ENCODE data around the gene CDK13. TPM values are rescaled to one million over a fixed set of nuclear protein-coding genes. Genes with fewer than 3 reads are reported as not detected.

CDK13 gene
- total and polyA plus RNA-seq, 9 donors: 25.9 to 124 (median 68.4) TPM

DNA sequence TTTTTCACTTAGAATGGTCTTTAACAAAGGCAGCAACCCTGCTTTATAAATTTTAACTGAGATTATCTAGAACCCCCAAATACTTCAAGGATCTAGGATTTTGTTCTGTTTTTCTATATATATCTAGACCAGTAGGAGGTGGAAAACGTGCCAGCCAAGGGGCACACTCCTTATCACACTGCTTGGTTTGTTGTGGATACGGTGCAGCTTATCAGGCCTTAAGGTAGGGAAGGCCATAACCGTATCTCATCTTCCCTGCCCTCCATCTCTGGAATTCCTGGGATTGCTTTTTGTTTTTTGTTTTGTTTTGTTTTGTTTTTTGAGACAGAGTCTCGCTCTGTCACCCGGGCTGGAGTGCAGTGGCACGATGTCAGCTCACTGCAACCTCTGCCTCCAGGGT, 109.0 kb downstream of the CDK13 start:
- Histone ChIP-seq H3K36me3 (no peaks in the 10 kb centered on the region), H3K4me3 (no peak overlapping the region), H3K4me1 (ENCODE audit: insufficient read depth) (no peaks in the 10 kb centered on the region), H3K9me3 (no peaks in the 10 kb centered on the region), H3K27me3 (no peaks in the 10 kb centered on the region), H3K27ac (no peak overlapping the region)
- no peak for TF ChIP-seq POLR2A (IDR thresholded peaks at IDR 0.05)
- TF ChIP-seq EP300 (IDR thresholded peaks at IDR 0.05): no peak
- TF ChIP-seq, protein P1, sequence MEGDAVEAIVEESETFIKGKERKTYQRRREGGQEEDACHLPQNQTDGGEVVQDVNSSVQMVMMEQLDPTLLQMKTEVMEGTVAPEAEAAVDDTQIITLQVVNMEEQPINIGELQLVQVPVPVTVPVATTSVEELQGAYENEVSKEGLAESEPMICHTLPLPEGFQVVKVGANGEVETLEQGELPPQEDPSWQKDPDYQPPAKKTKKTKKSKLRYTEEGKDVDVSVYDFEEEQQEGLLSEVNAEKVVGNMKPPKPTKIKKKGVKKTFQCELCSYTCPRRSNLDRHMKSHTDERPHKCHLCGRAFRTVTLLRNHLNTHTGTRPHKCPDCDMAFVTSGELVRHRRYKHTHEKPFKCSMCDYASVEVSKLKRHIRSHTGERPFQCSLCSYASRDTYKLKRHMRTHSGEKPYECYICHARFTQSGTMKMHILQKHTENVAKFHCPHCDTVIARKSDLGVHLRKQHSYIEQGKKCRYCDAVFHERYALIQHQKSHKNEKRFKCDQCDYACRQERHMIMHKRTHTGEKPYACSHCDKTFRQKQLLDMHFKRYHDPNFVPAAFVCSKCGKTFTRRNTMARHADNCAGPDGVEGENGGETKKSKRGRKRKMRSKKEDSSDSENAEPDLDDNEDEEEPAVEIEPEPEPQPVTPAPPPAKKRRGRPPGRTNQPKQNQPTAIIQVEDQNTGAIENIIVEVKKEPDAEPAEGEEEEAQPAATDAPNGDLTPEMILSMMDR (IDR thresholded peaks at IDR 0.05): no peak
- intact Hi-C loops (cut with DNase I): loop anchor here in 2 of 4 donors (5.0 to 10.0 kb wide), 2 partner anchors 164 to 167 kb away; no protein-coding TSS in a partner anchor
- 44 to 76% (median 60%) methylated on average over 6 of the region's 6 CpGs for WGBS, 3 donors
- no peak for DNase-seq

DNA sequence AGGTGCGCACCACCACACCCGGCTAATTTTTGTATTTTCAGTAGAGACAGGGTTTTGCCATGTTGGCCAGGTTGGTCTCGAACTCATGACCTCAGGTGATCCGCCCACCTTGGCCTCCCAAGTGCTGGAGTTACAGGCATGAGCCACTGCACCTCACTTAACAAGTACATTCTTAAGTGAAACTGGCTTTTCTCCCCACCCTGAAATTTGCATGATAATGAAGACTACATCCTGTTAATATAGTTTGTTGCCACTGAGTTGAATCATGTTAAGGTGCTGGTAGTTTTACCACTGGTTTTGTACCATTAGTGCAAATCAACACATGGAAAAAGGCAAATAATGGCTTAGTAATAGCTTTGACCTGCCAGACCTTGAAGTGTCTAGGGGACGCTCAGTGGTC, 122.2 kb downstream of the CDK13 start:
- Histone ChIP-seq H3K4me1 (ENCODE audit: insufficient read depth) (no peaks in the 10 kb centered on the region), H3K27me3 (no peaks in the 10 kb centered on the region), H3K36me3 (no peaks in the 10 kb centered on the region), H3K27ac (no peak overlapping the region), H3K4me3 (no peak overlapping the region), H3K9me3 (no peaks in the 10 kb centered on the region)
- TF ChIP-seq, protein P1 (IDR thresholded peaks at IDR 0.05): no peak
- no peak for TF ChIP-seq POLR2A (IDR thresholded peaks at IDR 0.05)
- TF ChIP-seq EP300 (IDR thresholded peaks at IDR 0.05): no peak
- 91 to 98% (median 97%) methylated on average over 5 of the region's 5 CpGs for WGBS, 3 donors
- no peak for DNase-seq
- intact Hi-C loops (cut with DNase I): no loop called here

DNA sequence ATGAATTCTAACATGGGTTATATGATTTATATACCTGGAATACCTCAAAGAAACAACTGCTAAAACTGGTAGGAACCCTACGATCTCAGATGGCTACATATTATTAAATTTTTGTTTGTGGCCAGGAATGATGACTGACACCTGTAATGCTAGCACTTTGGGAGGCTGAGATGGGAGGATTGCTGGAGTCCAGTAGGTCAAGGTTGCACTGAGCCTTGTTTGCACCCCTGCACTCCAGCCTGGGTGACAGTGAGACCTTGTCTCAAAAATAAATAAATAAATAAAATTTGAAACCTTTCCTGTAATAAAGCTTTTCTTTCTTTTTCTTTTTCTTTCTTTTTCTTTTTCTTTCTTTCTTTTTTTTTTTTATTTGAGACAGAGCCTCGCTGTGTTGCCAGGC, 123.2 kb downstream of the CDK13 start:
- Histone ChIP-seq H3K9me3 (no peaks in the 10 kb centered on the region), H3K36me3 (no peaks in the 10 kb centered on the region)

DNA sequence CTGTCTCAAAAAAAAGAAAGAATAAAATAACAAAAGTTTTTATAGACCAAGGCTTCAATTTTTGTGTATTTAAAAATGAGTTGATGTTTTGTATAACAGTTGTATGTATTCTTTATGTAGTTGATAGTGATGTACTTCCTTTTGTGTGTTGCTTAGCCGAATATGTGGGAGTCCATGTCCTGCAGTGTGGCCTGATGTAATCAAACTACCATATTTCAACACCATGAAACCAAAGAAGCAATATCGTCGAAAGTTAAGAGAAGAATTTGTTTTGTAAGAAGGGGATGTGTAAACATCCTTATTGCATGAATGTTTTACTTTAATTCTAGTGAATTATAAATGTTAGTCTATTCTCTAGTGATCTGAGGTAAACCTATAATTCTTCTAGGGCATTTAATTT, 127.8 kb downstream of the CDK13 start:
- intact Hi-C loops (cut with DNase I): no loop called here
- Histone ChIP-seq H3K9me3 (no peaks in the 10 kb centered on the region), H3K4me3 (no peak overlapping the region), H3K4me1 (ENCODE audit: insufficient read depth) (no peaks in the 10 kb centered on the region), H3K36me3 (no peaks in the 10 kb centered on the region), H3K27ac (no peak overlapping the region), H3K27me3 (no peaks in the 10 kb centered on the region)
- WGBS, 3 donors: 18 to 44% (median 23%) methylated on average over 3 of the region's 3 CpGs
- DNase-seq: no peak
- TF ChIP-seq POLR2A (IDR thresholded peaks at IDR 0.05): no peak
- TF ChIP-seq, protein P1 (IDR thresholded peaks at IDR 0.05): no peak
- no peak for TF ChIP-seq EP300 (IDR thresholded peaks at IDR 0.05)

More for the DNA sequence above, 123.2 kb downstream of the CDK13 start:
- intact Hi-C loops (cut with DNase I): no loop called here
- H3K4me1 ChIP-seq (ENCODE audit: insufficient read depth): no peaks in the 10 kb centered on the region
- H3K27ac ChIP-seq: no peak overlapping the region
- H3K4me3 ChIP-seq: no peak overlapping the region
- DNase-seq: no peak
- WGBS, 3 donors: 94 to 99% (median 95%) methylated on average over 2 of the region's 2 CpGs
- no peaks in the 10 kb centered on the region for H3K27me3 ChIP-seq
- TF ChIP-seq EP300 (IDR thresholded peaks at IDR 0.05): no peak
- TF ChIP-seq, protein P1 (IDR thresholded peaks at IDR 0.05): no peak
- TF ChIP-seq POLR2A (IDR thresholded peaks at IDR 0.05): no peak

Data from ovary (tissue), 9 donors.